DOHH2 (cell line): ENCODE data around the gene PRUNE1.

ENCODE experiments used
- H3F3A ChIP-seq: fragments of 200-600 bp; sonication (generic), shearing (Covaris generic); 2 replicates; pipeline ENCODE4 v1.6.0; 2016; ENCODE audit warnings: antibody characterized with exemption, mild to moderate bottlenecking; ENCODE audit not compliant: control insufficient read depth, insufficient read depth
- H3K27ac ChIP-seq: fragments of 200-600 bp; sonication (generic); 2 replicates; pipeline ENCODE4 v1.5.1; 2014; ENCODE audit warnings: low read depth, mild to moderate bottlenecking, low read length, moderate library complexity
- H3K27me3 ChIP-seq: fragments of 200-600 bp; sonication (generic); 2 replicates; pipeline ENCODE4 v1.6.1; 2014; ENCODE audit warnings: mild to moderate bottlenecking, low read length, mixed read lengths; ENCODE audit not compliant: control insufficient read depth
- H3K36me3 ChIP-seq: fragments of 200-600 bp; sonication (generic); 2 replicates; pipeline ENCODE4 v1.6.1; 2014; ENCODE audit warnings: mild to moderate bottlenecking, low read length, moderate library complexity, mixed read lengths; ENCODE audit not compliant: control insufficient read depth
- H3K4me1 ChIP-seq: fragments of 200-600 bp; sonication (generic); 2 replicates; pipeline ENCODE4 v1.6.1; 2014; ENCODE audit warnings: mild to moderate bottlenecking, low read length, mixed read lengths; ENCODE audit not compliant: control insufficient read depth
- H3K4me2 ChIP-seq: fragments of 200-600 bp; sonication (generic); 2 replicates; pipeline ENCODE4 v1.6.0; 2014; ENCODE audit warnings: mild to moderate bottlenecking, low read length, moderate library complexity
- H3K4me3 ChIP-seq: fragments of 200-600 bp; sonication (generic); 2 replicates; pipeline ENCODE4 v1.5.1; 2014; ENCODE audit warnings: mild to moderate bottlenecking, low read length, mixed read lengths
- H3K79me2 ChIP-seq: fragments of 200-600 bp; sonication (generic); 2 replicates; pipeline ENCODE4 v1.6.1; 2014; ENCODE audit warnings: mild to moderate bottlenecking, low read length, mixed read lengths; ENCODE audit not compliant: control insufficient read depth
- H3K9me2 ChIP-seq: fragments of 200-600 bp; sonication (generic); replicated peaks from 2 replicates; pipeline ENCODE4 v1.6.1; 2014; ENCODE audit warnings: mild to moderate bottlenecking, low read length, mixed read lengths; ENCODE audit not compliant: control insufficient read depth
- H3K9me3 ChIP-seq: fragments of 200-600 bp; sonication (generic); 2 replicates; pipeline ENCODE4 v1.6.1; 2014; ENCODE audit warnings: antibody characterized with exemption, low read length, mixed read lengths; ENCODE audit not compliant: control insufficient read depth, insufficient read depth
- H4K20me1 ChIP-seq: fragments of 200-600 bp; sonication (generic); 2 replicates; pipeline ENCODE4 v1.6.0; 2014; ENCODE audit warnings: low read depth, mild to moderate bottlenecking, antibody characterized with exemption, low read length, moderate library complexity; ENCODE audit not compliant: control insufficient read depth, insufficient read depth
- EZH2phosphoT487 ChIP-seq: fragments of 200-600 bp; sonication (generic); IDR thresholded peaks from 2 replicates; pipeline ENCODE4 v1.6.1; 2017; ENCODE audit warnings: borderline replicate concordance, mild to moderate bottlenecking, antibody characterized with exemption, low read length, moderate library complexity, mixed read lengths
- TF ChIP-seq, protein P1 (sequence below): fragments of 200-600 bp; sonication (generic); IDR thresholded peaks from one replicate; pipeline ENCODE4 v1.5.1; 2014; ENCODE audit warnings: antibody characterized with exemption, mild to moderate bottlenecking, low read depth, low read length; ENCODE audit not compliant: poor library complexity, severe bottlenecking

PRUNE1 gene

GRCh38 chr1:150966011-150966410, 42.2 kb upstream of the PRUNE1 start:
- Histone ChIP-seq H3K36me3 (peaks cover 84% of the 10 kb centered on the region), H3K79me2 (peaks cover 27% of the 10 kb centered on the region), H4K20me1 (peaks cover 2% of the 10 kb centered on the region; the same call in 1 of the 2 replicates), H3K9me3 (no peaks in the 10 kb centered on the region), H3K27ac (no peak overlapping the region), H3K4me1 (0 out of 2 replicates have a peak, but pooled peaks cover 3% of the 10 kb centered on the region), H3K4me2 (no peak overlapping the region), H3K27me3 (no peaks in the 10 kb centered on the region), H3K9me2 (no peaks in the 10 kb centered on the region), H3F3A (peaks cover 11% of the 10 kb centered on the region), H3K4me3 (no peak overlapping the region)
- TF ChIP-seq, protein P1, sequence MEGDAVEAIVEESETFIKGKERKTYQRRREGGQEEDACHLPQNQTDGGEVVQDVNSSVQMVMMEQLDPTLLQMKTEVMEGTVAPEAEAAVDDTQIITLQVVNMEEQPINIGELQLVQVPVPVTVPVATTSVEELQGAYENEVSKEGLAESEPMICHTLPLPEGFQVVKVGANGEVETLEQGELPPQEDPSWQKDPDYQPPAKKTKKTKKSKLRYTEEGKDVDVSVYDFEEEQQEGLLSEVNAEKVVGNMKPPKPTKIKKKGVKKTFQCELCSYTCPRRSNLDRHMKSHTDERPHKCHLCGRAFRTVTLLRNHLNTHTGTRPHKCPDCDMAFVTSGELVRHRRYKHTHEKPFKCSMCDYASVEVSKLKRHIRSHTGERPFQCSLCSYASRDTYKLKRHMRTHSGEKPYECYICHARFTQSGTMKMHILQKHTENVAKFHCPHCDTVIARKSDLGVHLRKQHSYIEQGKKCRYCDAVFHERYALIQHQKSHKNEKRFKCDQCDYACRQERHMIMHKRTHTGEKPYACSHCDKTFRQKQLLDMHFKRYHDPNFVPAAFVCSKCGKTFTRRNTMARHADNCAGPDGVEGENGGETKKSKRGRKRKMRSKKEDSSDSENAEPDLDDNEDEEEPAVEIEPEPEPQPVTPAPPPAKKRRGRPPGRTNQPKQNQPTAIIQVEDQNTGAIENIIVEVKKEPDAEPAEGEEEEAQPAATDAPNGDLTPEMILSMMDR = no peak
- TF ChIP-seq EZH2phosphoT487 = no peak

DNA sequence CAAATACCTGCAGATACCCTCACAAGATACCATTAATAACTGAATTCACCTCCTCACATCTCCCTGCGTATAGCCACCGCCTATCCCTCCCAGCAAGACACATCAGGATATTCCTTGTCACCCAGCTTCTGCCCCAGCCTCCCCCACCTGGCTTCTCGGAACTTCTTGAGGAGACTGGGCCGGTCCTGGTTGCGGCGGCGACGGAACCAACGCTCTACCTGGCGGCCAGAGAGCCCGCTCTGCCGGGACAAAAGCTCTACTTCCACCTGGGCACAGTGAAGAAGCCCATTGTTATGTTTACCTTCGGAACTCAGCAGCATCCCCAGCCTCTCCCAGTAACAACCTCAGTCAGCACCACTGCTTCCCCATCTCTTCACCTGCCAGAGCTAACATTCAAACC, 40.3 kb upstream of the PRUNE1 start:
- no peak overlapping the region for H3K27ac ChIP-seq
- H3K27me3 ChIP-seq = no peaks in the 10 kb centered on the region
- peaks cover 83% of the 10 kb centered on the region for H3K36me3 ChIP-seq
- peaks cover 46% of the 10 kb centered on the region for H3K79me2 ChIP-seq
- H3K4me1 ChIP-seq = peaks cover 19% of the 10 kb centered on the region
- H3K4me3 ChIP-seq = no peak overlapping the region
- TF ChIP-seq, protein P1 = no peak
- no peak for TF ChIP-seq EZH2phosphoT487
- peaks cover 3% of the 10 kb centered on the region; the same call in 1 of the 2 replicates for H4K20me1 ChIP-seq
- H3F3A ChIP-seq = peaks cover 8% of the 10 kb centered on the region
- no peaks in the 10 kb centered on the region for H3K9me2 ChIP-seq
- no peak overlapping the region for H3K4me2 ChIP-seq
- H3K9me3 ChIP-seq = no peaks in the 10 kb centered on the region

GRCh38 chr1:150968491-150968890, 39.8 kb upstream of the PRUNE1 start:
- Histone ChIP-seq H3K27ac (no peak overlapping the region), H3K9me2 (no peaks in the 10 kb centered on the region), H3K4me3 (no peak overlapping the region), H3K27me3 (no peaks in the 10 kb centered on the region), H3F3A (peaks cover 8% of the 10 kb centered on the region), H3K4me2 (no peak overlapping the region), H3K9me3 (no peaks in the 10 kb centered on the region), H3K36me3 (peaks cover 83% of the 10 kb centered on the region), H4K20me1 (peaks cover 3% of the 10 kb centered on the region; the same call in 1 of the 2 replicates), H3K4me1 (peaks cover 24% of the 10 kb centered on the region), H3K79me2 (peaks cover 51% of the 10 kb centered on the region)
- TF ChIP-seq, protein P1 = no peak
- no peak for TF ChIP-seq EZH2phosphoT487
